ENCODE results near the gene RHOU. TPM values are rescaled to one million over a fixed set of nuclear protein-coding genes. Genes with fewer than 3 reads are reported as not detected.

Gene RHOU
- total and polyA plus RNA-seq, 7 donors = 5.7 to 90.9 (median 18.9) TPM

DNA sequence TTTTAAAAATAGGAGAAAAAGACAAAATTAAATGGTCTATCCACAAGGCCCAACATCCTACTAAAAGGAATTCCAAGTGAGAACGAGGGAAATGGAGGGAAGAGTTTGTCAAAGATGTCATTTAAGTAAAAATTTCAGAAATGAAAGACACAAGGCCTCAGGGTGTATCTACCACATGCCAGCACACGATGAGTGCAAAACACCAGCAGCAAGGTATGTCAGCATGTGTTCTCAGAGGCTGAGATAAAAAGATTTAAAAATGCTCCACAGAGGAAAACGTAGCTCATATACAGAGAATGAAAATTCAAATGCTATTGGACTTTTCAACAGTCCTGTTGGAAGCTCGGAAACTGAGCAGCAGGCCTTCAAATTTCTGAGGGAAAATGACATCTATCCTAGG lies 42.0 kb downstream of the RHOU start:
- no peaks in the 10 kb centered on the region for H3K27me3 ChIP-seq (ENCODE audit: insufficient read depth in 3 of 3, low read length in 2 of 3)
- no peak for ATAC-seq
- no peak overlapping the region for H3K27ac ChIP-seq
- no peak for DNase-seq
- intact Hi-C loops (cut with DNase I) = no loop called here
- H3K4me3 ChIP-seq = no peak overlapping the region
- 81 to 90% (median 87%) methylated on average over 4 of the region's 4 CpGs for WGBS, 3 donors
- no peaks in the 10 kb centered on the region for H3K36me3 ChIP-seq (ENCODE audit: insufficient read depth in 1 of 2, low read depth in 1 of 2)
- H3K4me1 ChIP-seq = peaks cover 10% of the 10 kb centered on the region
- H3K9me3 ChIP-seq = no peaks in the 10 kb centered on the region
- no peak for TF ChIP-seq CTCF (IDR thresholded peaks at IDR 0.05)

DNA sequence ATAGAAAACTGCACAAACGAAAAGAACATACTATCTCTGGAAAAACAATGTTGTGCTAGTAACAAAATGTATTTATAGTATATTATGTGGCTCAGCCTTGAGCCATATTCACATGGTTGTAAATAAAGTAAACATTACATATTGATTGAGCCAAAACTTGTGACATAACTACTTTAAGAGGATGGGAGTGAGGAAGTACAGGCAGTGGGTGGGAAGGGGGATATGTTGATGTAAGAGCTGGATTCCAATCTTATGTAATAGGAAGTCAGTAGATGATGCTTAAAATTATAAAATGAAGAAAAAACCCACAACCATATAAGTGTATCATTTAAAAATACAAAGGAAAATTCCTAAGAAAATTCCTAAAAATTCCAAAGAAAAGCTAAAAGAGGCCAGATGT lies 42.7 kb downstream of the RHOU start:
- Histone ChIP-seq H3K27ac (no peak overlapping the region), H3K36me3 (ENCODE audit: insufficient read depth in 1 of 2, low read depth in 1 of 2) (no peaks in the 10 kb centered on the region), H3K4me3 (no peak overlapping the region), H3K9me3 (no peaks in the 10 kb centered on the region), H3K27me3 (ENCODE audit: insufficient read depth in 3 of 3, low read length in 2 of 3) (no peaks in the 10 kb centered on the region), H3K4me1 (peaks cover 11% of the 10 kb centered on the region)
- no peak for ATAC-seq
- no peak for TF ChIP-seq CTCF (IDR thresholded peaks at IDR 0.05)
- intact Hi-C loops (cut with DNase I) = no loop called here
- DNase-seq = no peak
- 92 to 99% (median 94%) methylated on average over 1 of the region's 1 CpG for WGBS, 3 donors

- ATAC-seq = no peak
- peaks cover 13% of the 10 kb centered on the region for H3K4me1 ChIP-seq
- no peak for TF ChIP-seq CTCF (IDR thresholded peaks at IDR 0.05)
- intact Hi-C loops (cut with DNase I) = no loop called here
- H3K36me3 ChIP-seq (ENCODE audit: insufficient read depth in 1 of 2, low read depth in 1 of 2) = no peaks in the 10 kb centered on the region
- DNase-seq = no peak
- no peaks in the 10 kb centered on the region for H3K27me3 ChIP-seq (ENCODE audit: insufficient read depth in 3 of 3, low read length in 2 of 3)
- H3K27ac ChIP-seq = no peak overlapping the region
- WGBS, 3 donors = 79 to 84% (median 79%) methylated on average over 3 of the region's 3 CpGs
- no peaks in the 10 kb centered on the region for H3K9me3 ChIP-seq
- no peak overlapping the region for H3K4me3 ChIP-seq
Measured at GRCh38 chr1:228778466-228778865, 43.2 kb downstream of the RHOU start.

GRCh38 chr1:228778961-228779360 lies 43.7 kb downstream of the RHOU start:
- H3K27me3 ChIP-seq (ENCODE audit: insufficient read depth in 3 of 3, low read length in 2 of 3) = no peaks in the 10 kb centered on the region
- H3K27ac ChIP-seq = no peak overlapping the region
- ATAC-seq (peak in 3 of 4 donors; percentile 54 to 69 (median 55)), DNase-seq (no peak)
- no peak for TF ChIP-seq CTCF (IDR thresholded peaks at IDR 0.05)
- H3K9me3 ChIP-seq = no peaks in the 10 kb centered on the region
- no peak overlapping the region for H3K4me3 ChIP-seq
- no peaks in the 10 kb centered on the region for H3K36me3 ChIP-seq (ENCODE audit: insufficient read depth in 1 of 2, low read depth in 1 of 2)
- peaks cover 13% of the 10 kb centered on the region for H3K4me1 ChIP-seq
- intact Hi-C loops (cut with DNase I) = no loop called here

DNA sequence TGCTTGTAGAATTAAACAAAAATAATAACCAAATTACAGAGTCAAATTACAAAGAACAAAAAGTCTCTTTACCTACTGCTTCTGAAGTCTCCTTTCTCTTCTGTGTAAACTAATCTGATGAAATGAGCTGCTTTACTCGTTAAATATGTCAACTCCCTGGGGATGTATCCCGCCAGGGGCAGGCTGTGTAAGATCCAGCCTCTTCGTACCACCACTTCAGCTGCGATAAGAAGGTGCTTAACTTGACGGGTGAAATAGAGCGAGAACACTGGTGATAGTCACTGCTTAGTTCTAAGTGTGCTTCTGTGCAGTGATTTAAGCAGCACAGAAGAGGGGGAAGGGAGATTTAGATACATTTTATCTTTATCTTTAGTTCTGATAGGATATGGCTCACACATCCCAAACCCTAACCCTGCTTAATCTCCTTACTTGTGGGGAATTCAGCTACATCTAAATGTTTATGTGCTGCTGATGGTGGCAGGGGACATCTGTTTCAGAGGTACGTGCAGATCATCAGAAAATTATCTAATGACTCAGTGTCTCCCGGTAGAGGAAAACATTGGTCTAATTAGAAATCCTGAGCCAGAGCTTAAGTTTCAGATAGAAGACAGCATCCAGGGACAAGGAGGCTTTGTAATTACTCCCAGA lies 46.0 kb downstream of the RHOU start:
- no peak overlapping the region for H3K27ac ChIP-seq
- H3K4me1 ChIP-seq = peaks cover 13% of the 10 kb centered on the region
- intact Hi-C loops (cut with DNase I) = no loop called here
- ATAC-seq (peak in 3 of 4 donors; percentile 24 to 63 (median 33)), DNase-seq (no peak)
- H3K27me3 ChIP-seq (ENCODE audit: insufficient read depth in 3 of 3, low read length in 2 of 3) = no peaks in the 10 kb centered on the region
- no peak overlapping the region for H3K4me3 ChIP-seq
- H3K9me3 ChIP-seq = no peaks in the 10 kb centered on the region
- no peaks in the 10 kb centered on the region for H3K36me3 ChIP-seq (ENCODE audit: insufficient read depth in 1 of 2, low read depth in 1 of 2)
- WGBS, 3 donors = 23 to 52% (median 43%) methylated on average over 8 of the region's 8 CpGs
- TF ChIP-seq CTCF (IDR thresholded peaks at IDR 0.05) = no peak

Measured in psoas muscle (tissue), 8 donors.